Stimulated activated CD8-positive, alpha-beta memory T cell treated with anti-CD3 and anti-CD28 coated beads, Interleukin-12 subunit alpha, Interleukin-12 subunit beta, amount 100 ng/mL, for 4 hours (primary cell): Measurements from ENCODE around the gene OTOG.

Experiments used
- DNase-seq: peaks from one replicate; pipeline ENCODE4 v3.0.0-alpha.2; 2020; ENCODE audit warnings: low read depth

Gene OTOG

DNA sequence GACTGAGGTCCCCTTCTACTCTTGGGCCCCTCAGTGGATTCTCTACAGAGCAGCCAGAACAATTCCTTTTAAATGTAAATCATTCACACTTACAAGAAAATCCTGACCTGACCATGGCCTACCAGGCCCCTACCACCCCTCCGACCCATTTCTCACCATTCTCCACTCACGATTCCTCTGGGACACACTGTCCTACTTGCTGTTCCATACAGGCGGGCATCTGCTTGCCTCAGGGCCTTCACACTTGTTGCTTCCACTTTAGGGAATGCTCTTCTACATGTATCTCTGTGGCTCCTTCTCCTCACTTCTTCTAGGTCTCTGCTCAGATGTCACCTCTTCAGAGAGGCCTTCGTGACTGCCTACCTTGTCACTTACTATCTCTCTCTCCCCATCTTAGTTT is 6.3 kb upstream of the OTOG start:
- no peak for DNase-seq

DNA sequence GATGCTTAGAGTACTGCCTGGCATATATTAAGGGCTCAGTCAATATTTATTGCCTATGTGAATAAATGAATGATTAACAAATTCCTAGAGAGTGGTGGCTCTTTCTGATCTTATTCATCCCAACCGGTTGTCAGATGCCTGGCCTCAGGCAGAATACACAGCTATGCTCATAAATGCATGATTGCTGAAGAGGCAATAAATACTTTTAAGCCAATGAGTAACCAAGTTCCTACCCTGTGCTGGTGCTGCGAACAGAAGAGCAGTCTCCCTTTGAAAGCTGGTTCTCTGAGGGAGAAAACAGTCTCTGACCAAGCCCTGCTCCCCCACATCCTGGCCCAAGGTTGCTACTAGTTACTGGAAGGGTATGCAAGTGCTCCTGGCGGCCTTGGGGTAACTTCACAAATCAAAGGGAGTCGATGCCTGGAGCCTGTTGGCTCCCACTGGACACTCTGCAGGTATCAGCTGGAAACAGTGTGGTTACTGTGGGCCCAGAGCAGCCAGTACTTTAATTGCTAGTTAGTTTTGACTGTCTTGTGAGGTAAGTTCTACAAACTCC is 5.7 kb upstream of the OTOG start:
- DNase-seq: no peak

DNA sequence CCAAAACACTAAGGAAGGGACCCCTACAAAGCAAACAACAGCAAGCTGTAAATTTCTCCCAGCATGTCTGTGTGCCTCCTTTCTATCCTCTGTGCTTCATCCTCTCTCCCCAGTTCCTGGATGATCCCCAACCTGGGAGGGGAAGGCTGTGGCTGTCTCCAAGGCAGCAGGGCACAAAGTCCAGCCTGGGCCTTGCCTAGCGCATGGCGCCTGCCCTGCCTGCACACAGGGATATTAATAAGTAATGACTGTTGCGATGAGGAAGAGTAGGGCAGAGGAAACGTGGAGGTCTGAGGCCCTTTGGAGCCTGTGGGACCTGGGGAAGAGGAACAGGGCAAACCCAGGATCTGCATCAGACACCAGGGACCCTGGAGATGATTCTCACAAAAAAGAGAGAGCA is 4.8 kb upstream of the OTOG start:
- no peak for DNase-seq

DNA sequence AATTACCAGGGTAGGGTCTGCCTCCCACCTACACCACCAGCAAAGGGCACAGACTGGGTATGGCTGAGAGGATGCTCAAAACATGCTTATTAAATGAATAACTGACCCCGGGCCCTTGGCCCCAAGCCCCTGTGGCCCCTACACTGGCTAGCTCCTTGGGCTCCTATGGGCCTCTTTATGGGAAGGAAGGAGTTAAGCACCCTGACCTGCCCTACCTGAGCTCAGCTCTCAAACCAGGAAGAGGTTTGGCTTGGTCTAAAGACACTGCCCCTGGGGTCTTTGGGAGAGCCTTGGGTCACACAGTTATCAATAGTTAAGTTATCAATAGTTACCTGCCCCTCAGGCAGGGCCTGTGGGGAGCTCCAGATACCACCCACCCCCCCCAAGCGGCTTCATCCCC is 4.0 kb upstream of the OTOG start:
- DNase-seq: no peak

DNA sequence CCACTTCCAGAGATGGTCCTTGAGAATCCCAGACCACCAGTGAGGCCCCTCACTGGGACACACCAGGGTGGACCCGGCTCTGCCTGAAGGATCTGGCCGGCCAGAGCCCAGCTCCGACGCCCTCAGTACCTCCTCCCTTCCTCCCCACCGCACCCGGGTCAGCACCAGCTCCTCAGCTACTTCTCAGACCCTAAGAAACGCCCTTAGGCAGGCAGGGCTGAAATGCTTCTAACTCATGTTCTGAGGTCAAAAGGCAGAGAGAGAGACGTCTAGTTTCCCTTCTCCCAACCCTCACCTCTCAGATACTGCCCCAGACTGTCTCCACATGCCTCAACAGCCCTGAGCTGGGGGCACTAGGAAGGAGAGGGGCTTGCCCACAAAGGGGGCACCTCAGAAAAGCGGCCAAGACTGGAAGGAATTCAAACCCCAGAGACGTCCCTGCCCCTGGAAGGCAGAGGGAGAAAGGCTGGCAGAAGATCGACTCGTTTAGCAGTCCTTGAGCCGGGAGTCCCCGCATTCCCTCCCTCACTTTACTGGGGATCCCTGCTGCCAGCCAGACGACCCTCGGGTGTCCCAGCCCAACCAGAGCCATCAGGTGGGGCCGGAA is 3.4 kb upstream of the OTOG start:
- no peak for DNase-seq

DNA sequence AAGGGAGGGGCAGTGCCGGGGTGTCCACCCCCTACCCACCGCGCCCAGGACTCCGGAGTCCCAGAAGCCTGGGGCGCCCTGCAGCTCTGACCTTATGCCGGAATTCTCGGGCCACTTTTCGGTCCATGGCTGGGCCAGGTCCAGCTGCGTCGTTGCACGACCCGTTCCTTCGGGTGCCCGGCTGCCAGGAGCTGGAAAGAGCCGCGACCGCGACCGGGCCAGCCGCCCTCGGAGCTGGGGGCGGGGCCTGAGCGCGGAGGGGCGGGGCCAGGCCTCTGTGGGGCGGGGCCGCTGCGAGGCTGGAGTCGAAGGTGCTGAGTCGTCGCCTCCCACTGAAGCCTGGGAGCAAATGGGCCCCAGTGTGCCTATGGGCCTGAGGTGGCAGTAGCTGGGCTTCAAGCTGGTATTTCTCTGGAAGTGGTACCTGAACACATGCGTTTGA is 2.9 kb upstream of the OTOG start, which contains the start of gene USH1C:
TSS of gene USH1C (minus strand) at position 236 of the 442 bp plus-strand sequence. CDS start at position 127, 109 bp downstream.
- DNase-seq: no peak

DNA sequence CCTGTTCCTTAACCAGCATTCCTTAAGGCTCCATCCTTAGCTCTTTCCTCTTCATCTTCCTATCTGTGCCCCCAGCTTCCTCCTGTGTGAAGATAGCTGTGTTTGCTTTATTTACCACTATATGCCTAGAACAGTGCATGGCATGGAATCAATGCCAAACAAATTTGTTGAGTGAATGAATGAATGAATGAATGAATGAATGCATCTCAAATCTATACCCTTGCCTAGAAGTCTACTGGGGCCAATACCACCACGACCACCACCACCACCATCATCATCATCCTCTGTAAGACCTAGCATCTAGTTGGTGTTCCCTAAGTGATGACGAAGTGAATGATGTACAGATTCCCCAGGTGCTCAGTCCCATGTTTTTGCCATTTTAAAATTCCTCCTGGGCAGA is 819 bp upstream of the OTOG start:
- DNase-seq: no peak

DNA sequence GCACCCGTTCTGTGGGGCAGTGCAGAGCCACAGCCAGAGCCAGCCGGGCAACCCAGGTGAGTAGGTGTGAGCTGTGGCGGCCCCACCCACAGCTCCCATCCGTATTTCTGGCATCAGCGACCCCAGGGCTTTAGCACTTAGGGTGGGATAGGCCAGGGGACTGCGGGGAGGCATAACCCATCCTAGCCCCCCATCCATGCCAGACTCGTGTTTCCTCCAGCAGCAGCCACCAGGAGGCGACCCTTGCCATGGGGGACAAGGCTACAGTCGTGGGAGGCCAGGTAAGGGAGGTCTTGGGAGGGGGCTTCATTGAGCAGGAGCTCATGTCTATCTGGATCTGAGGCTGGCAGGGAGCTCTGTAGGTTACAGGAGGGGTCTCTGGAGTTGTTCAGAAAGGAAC is 873 bp downstream of the OTOG start:
- no peak for DNase-seq

DNA sequence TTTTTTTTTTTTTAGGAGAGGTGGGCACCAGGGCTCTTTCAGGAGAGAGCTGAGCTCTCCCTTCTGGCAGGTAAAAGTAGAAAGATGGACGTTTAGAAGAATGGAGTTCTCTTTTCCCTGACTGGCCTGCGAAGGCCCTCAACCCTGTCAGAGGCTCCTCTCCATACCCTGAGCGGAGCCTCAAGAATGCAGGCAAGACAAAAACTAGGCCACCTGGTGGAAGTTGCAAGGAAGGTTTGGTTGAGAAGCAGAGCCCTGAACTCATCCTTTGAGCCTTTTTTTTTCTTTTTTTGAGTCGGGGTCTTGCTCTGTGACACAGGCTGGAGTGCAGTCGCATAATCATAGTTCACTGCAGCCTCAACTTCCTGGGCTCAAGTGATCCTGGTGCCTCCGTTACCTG is 1.4 kb downstream of the OTOG start:
- no peak for DNase-seq

DNA sequence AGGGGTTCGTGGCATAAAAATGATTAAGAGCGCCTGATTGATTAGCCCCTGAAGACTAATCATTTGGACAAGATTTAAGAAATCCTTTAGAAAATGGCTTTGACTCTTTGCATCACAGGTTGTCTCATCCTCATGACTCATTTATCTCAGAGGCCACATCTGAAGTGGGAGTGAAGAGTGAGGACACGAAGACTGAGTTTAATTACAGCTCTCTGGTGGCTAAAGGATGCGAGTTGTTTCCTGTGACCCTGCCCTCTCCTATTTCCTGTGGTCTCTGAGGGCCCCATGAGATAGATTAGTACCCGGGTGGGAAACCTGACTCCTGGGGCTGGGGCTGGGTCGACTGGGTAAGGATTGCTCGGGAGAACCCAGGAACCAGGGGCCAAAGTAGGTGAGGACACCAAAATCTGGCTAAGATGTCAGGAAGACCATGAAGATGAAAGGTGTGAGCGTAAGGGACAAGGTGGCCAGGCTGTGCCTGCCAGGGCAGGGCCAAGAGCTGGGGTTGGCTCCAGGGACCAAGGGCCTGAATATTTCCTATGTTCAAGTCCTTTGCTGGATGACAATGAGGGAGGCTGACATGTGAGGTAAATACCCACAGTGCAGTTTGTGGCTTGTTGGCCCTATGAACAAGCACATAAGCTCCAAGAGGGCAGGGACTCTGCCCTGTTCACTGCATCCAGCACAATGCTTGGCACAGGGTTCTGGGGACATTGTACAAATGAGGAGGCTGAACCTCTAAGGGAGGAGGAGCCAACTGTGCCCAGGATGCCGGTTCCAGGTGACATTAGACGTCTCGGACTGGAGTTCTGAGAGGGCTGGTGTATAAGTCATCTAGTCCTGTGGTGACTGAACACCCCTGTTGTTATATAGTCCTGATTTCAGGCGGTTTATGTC is 3.6 kb downstream of the OTOG start:
- DNase-seq: no peak

DNA sequence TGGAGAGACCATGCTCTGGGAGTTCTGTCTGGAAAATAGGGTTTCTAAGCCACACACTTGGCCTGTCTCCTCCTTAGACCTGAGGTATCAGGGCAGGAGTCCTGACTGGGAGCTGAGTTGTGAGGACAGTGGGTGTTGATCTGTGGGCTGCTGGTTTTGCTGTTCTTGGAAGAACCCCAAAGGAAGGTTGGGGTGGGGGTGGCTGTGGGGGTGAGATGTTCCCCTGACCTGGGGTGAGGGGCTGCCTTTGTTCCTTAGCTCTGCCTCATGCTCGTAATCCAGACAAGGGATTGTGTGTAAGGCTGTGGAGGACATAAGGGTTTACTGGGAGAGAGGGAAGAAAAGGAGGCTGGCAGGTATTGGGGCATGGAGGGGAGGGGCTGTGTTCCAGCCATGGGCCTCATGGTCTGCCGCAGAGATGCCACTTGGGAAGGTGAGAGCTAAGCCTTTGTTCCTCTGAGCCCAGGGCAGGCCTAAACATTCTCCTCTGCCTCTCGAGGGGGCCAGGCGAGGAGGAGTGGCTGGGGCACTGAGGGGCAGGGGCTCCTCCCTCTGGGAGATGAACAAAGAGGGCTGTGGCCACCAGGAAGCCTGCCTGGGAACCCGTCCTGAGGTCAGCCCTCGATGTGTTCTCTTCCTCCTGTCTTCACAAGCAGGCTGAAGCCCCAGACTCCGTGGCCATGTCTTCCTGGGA is 4.4 kb downstream of the OTOG start:
- no peak for DNase-seq

DNA sequence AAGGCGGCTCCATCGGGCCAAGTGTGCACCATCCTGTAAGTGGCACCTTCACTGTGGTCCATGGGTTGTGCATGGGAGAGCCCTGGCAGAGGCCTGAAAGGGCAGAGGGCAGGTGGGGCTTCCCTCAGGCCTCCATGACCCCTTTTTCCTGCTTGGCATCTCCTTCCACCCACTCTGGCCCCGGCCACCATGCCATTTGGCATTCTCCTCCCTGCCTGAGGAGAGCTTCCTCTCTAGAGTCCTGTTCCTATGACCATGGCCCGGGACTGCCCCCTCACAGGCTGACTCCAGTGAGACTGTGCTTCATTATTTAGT is 4.9 kb downstream of the OTOG start:
- no peak for DNase-seq

DNA sequence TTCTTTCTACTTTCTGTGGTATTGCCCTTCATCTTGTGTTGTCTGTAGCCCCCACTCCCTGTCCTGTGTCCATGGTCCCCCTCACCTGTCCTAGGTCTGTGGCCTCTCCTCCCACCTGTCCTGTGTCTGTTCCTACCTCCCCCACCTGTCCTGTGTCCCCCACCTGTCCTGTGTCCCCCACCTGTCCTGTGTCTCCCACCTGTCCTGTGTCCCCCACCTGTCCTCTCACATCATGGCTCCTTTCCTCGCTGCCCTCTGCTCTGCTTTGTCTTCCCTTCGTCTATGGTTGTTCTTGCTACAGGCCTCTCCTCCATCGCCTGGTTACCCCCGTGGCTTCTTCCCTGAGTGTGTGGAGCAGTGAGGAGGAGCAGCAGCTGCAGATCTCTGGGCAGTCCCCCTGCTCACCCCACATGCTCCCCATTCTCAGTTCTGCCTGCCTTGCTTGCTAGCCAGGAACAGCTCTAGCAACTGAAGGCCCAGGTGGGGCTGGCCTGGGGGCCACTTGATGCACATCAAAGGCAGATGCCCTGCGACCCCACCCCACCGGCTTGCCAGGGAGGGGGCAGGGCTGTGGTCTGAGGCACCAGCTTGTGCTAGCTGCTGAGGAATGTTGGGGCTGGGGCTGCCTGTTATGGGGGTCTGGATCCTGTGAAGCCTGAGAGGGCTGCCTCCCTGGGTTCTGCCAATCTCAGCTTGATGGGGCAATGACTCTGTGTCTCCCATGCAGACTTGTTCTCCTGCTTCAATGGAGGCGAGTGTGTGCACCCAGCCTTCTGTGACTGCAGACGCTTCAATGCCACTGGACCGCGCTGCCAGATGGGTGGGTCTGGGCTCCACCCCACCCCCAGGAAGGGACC is 5.6 kb downstream of the OTOG start:
- no peak for DNase-seq

DNA sequence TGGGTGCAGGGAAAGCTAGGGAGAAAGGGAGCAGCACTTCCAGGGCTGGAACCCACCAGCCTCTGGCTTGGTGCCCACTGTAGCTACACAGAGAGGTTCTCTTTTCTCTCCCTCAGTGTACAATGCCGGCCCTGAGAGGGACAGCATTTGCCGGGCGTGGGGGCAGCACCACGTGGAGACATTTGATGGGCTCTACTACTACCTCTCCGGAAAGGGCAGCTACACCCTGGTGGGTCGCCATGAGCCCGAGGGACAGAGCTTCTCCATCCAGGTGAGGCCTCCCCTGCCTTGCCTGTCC is 6.1 kb downstream of the OTOG start:
- DNase-seq: no peak

DNA sequence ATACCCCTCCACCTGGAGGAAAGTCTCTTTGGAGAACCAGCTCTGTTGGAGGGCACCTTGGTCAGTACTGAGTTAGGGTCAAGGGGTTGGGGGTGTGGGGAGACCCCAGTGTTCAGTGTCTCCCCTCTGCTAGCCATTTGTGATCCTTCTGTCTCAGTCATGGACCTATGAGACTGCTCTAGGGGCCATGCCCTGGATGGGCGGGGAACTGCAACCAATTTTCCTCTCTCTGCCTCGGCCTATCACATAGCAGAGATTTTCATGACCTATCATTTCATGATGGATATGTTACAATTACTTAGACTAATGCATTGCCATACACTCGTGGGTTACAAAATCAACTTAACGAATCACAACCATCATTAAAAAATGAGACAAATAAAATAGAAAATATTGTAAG is 7.4 kb downstream of the OTOG start:
- no peak for DNase-seq

DNA sequence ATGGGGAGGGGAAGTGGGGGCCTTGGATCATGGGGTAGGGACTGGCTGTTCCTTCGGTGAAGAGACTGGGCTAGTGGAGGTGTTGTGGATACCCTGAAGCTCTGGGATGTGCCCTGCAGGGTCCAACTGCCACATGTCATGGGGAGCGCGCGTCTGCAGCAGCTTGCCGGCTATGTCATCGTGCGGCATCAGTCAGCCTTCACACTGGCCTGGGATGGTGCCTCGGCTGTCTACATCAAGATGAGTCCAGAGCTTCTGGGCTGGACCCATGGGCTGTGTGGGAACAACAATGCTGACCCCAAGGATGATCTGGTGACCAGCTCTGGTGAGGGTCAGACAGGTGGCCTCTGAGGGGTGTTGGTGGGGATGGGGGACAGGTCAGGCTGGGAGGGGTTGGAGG is 9.9 kb downstream of the OTOG start:
- no peak for DNase-seq

DNA sequence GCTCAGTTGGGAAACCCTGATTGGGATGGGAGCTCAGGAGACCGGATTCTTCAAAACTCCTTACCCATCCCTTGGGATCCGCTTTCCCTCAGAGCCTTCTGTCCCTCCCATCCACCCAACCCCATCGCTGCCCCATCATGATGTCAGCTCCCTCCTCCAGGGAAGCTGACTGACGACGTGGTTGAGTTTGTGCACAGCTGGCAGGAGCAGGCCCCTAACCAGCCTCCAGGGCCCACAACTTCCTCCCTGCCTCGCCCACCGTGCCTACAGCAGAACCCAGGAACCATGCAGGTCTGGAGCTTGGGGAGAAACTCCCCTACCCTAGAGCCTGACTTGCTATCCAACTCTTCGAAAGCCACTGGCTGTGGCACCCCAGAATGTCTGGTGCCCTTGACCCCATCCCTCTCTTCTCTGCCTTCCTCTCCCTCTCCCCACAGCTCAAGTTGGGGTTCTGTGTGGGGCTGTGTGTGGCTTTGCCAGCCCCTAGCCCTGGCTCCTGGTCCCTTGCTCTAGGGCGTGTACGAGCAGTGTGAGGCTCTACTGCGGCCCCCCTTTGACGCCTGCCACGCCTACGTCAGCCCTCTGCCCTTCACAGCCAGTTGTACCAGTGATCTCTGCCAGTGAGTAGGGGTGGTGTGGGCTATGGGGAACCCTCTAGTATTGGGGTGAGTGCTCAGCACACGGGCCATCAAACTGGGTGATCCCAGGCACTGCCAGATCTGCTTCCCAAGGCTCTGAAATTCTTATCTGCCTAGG is 11.1 kb downstream of the OTOG start:
- DNase-seq: no peak

DNA sequence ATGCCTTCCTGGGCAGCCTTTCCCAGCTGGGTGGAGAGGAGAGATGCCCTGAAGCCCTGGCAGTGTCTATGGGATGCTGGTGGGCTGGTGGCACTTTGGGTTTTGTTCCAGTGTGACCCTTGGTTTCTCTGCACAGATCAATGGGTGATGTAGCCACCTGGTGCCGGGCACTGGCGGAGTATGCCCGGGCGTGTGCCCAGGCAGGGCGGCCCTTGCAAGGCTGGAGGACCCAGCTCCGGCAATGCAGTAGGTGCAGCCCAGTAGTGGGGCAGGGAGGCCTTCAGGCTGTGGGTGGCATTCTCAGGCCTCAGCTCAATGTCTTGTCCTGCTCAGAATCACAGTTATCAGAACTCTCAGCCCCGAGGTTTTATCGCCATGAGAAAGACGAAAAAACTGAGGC is 11.9 kb downstream of the OTOG start:
- DNase-seq: no peak

DNA sequence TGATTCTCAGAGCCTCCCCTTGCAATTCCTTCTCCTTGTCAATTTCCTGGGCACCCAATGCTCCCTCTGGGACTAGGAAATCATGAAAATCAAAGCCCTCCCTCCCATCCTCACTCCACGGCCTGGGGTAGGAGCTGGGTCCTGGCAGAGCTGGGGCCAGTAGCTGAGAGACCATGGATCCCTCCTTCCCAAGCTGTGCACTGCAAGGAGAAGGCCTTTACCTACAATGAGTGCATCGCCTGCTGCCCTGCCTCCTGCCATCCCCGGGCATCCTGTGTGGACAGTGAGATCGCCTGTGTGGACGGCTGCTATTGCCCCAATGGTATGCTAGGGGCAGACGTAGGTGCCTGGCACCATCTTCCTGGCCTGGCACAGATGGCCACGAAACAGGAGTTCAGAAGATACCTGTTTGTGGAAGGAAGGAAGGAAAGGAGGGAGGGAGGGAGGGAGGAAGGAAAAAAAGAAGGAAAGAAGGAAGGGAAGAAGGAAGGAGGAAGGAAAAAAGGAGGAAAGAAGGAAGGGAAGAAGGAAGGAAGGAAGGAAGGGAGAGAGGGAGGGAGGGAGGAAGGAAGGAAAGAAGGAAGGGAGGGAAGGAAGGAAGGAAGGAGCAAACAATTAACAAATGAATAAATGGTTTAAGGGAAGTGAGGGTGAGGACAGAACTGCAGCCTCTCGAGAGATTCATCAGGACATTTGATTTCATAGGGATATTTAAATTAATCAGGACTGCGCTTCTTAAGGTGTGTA is 12.5 kb downstream of the OTOG start:
- DNase-seq: no peak

DNA sequence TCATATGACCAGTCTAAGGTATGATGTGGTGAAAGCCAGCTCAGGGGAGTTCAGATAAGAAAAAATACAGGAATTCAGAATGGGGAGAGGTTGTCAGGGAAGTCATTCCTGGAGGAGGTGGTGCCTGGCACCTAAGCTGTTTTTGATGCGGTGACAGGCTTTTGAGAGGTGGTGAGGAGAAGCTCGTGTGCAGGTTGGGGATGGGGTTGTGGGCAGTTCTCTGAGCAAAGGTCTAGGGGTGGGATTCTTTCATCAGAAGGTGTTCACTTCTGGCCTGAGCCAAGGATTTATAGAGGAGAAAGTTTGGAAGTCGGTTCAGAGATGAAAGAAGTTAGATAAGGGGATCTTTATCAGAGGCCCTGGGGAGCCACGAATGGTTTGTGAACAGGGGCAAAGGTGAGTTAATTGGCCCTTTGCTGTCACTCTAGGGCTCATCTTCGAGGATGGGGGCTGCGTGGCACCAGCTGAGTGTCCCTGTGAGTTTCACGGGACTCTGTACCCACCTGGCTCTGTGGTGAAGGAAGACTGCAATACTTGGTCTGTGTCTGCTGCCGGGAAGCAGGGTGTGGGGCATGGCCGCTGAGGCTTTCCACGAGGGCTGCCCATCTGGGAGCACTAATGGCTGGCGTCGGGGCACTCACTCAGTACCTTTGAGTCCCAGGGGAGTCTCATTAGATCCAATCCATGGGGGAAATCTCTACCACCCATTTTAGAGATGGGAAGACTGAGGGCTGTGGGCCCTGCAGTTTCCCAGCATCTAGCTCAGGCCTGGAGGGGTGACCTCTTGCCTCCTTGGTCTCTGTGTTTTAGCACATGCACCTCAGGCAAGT is 13.4 kb downstream of the OTOG start:
- DNase-seq: no peak
